SK-N-MC (cell line): Measurements from ENCODE around the gene NEDD4L.

Source experiments
- EZH2 ChIP-seq: fragments of 200-600 bp; sonication (generic); IDR thresholded peaks from one replicate; pipeline ENCODE4 v1.6.1; 2017; ENCODE audit warnings: antibody characterized with exemption
- POLR2AphosphoS5 ChIP-seq: IDR thresholded peaks from 2 replicates; pipeline ENCODE4 v1.6.1; 2012; ENCODE audit warnings: mild to moderate bottlenecking, low read depth, low read length, borderline replicate concordance

DNA sequence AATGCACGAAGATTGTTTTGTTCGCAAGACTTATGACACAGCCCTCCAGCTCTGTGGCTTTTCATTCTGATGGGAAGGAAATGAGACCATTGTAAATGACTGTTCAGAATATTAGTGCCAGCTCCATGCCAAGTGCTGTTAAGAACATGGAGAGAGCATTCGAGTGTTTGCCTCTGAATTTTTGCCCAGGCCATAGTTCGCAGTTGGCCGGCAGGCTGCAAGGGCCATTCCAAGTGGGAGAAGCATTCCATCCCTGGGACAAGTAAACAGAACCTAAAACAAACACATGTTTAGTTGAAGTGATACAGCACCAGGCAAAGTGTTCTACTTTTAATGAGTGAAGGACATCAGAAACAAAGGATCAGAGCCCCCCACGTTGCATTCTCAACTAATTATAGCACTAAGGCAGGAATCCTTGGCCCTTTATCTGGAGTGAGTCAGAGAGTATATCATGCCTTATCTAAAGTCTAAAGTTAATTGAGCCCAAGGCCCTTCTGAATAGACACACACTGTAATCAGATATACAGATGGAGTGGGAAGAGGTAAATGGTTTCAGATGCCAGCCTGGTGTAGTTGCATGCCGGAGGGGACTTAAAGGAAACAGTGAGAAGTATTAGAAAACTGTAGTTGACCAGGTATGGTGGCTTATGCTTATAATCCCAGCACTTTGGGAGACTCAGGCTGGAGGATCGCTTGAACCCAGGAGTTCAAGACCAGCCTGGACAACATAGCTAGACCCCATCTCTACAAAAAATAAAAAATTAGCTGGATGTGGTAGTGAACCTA is 53.3 kb downstream of the NEDD4L start:
- TF ChIP-seq EZH2: no peak
- no peak for TF ChIP-seq POLR2AphosphoS5
